RWPE2 (cell line): Measurements from ENCODE around the gene AKAP13.

ENCODE experiments used
- ATAC-seq: fragments of 200-7000 bp; cut with Tn5 transposase; 3 replicates; pipeline ENCODE4 v1.9.1; 2021; ENCODE audit warnings: low read depth
- DNase-seq: peaks from one replicate; pipeline ENCODE4 v3.0.0-alpha.2; 2020; ENCODE audit warnings: low spot score
- H3K27ac ChIP-seq: fragments of 450-650 bp; 2 replicates; pipeline ENCODE4 v1.5.1; 2017; ENCODE audit warnings: mild to moderate bottlenecking; ENCODE audit not compliant: poor library complexity, severe bottlenecking
- H3K27me3 ChIP-seq: fragments of 250-450 bp; sonication (Bioruptor Pico); 2 replicates; pipeline ENCODE4 v1.5.1; 2021; ENCODE audit warnings: mild to moderate bottlenecking, moderate library complexity; ENCODE audit not compliant: insufficient read depth, poor library complexity, severe bottlenecking
- H3K36me3 ChIP-seq: fragments of 250-450 bp; sonication (Bioruptor Pico); 2 replicates; pipeline ENCODE4 v1.5.1; 2020; ENCODE audit warnings: low read depth, mild to moderate bottlenecking, moderate library complexity
- H3K4me1 ChIP-seq: fragments of 250-450 bp; sonication (Bioruptor Pico); 2 replicates; pipeline ENCODE4 v1.5.1; 2021; ENCODE audit warnings: mild to moderate bottlenecking, moderate library complexity; ENCODE audit not compliant: insufficient read depth, poor library complexity, severe bottlenecking
- H3K4me3 ChIP-seq: fragments of 250-450 bp; sonication (Bioruptor Pico); 2 replicates; pipeline ENCODE4 v1.5.1; 2021; ENCODE audit warnings: mild to moderate bottlenecking, moderate library complexity; ENCODE audit not compliant: severe bottlenecking
- H3K9me3 ChIP-seq: fragments of 250-450 bp; sonication (Bioruptor Pico); 2 replicates; pipeline ENCODE4 v1.5.1; 2021; ENCODE audit warnings: mild to moderate bottlenecking, moderate library complexity; ENCODE audit not compliant: severe bottlenecking
- TF ChIP-seq, protein P1 (sequence below): fragments of 450-650 bp; IDR thresholded peaks from one replicate; pipeline ENCODE4 v1.5.1; 2017; ENCODE audit warnings: mild to moderate bottlenecking, moderate library complexity; ENCODE audit not compliant: poor library complexity, severe bottlenecking

The AKAP13 gene

DNA sequence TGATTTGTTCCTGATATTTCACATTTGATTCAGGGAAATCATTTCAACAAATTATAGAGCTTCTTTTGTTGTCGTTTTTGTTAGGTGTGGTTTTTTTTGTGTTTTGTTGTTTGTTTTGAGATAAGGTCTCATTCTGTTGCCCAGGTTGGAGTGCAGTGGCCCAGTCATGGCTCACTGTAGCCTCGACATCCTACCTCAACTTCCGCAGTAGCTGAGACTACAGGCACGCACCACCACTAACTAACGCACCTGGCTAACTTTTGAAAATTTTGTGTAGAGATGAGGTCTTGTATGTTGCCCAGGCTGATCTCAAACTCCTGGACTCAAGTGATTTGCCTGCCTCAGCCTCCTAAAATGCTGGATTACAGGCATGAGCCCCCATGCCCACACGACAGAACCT lies 177.0 kb downstream of the AKAP13 start:
- TF ChIP-seq, protein P1, sequence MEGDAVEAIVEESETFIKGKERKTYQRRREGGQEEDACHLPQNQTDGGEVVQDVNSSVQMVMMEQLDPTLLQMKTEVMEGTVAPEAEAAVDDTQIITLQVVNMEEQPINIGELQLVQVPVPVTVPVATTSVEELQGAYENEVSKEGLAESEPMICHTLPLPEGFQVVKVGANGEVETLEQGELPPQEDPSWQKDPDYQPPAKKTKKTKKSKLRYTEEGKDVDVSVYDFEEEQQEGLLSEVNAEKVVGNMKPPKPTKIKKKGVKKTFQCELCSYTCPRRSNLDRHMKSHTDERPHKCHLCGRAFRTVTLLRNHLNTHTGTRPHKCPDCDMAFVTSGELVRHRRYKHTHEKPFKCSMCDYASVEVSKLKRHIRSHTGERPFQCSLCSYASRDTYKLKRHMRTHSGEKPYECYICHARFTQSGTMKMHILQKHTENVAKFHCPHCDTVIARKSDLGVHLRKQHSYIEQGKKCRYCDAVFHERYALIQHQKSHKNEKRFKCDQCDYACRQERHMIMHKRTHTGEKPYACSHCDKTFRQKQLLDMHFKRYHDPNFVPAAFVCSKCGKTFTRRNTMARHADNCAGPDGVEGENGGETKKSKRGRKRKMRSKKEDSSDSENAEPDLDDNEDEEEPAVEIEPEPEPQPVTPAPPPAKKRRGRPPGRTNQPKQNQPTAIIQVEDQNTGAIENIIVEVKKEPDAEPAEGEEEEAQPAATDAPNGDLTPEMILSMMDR = no peak
- ATAC-seq = no peak
- no peaks in the 10 kb centered on the region for H3K4me1 ChIP-seq

DNA sequence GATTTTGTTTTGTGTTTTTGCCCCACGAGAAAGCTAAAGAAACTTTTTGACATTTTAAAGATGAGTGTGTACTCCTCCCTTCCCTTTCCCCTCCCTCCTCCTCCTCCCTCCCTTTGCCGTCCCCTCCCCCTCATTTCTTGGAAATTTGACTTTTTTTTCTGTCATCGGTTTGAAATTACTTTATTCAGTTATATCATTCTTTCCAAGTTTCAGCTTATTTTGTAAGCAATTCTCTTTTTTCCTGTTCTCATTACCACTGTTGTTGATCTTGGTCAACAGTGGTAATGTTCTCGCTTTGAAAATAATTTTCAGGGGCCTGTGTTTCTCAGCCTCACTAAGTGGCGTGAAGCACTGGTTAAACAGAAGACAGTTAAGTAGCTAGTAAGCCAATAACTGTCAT lies 178.4 kb downstream of the AKAP13 start:
- H3K4me1 ChIP-seq = peaks cover under 1% of the 10 kb centered on the region
- no peaks in the 10 kb centered on the region for H3K27me3 ChIP-seq
- DNase-seq = no peak
- ATAC-seq = no peak
- peaks cover 22% of the 10 kb centered on the region for H3K36me3 ChIP-seq
- H3K27ac ChIP-seq = no peak overlapping the region
- TF ChIP-seq, protein P1 = no peak
- no peak overlapping the region for H3K4me3 ChIP-seq
- H3K9me3 ChIP-seq = no peaks in the 10 kb centered on the region

More for the DNA sequence above, 177.0 kb downstream of the AKAP13 start:
- Histone ChIP-seq H3K9me3 (no peaks in the 10 kb centered on the region), H3K4me3 (no peak overlapping the region), H3K27ac (no peak overlapping the region), H3K36me3 (peaks cover 24% of the 10 kb centered on the region), H3K27me3 (no peaks in the 10 kb centered on the region)
- no peak for DNase-seq

- TF ChIP-seq, protein P1 = no peak
- Histone ChIP-seq H3K27ac (no peak overlapping the region), H3K4me1 (peaks cover 5% of the 10 kb centered on the region), H3K9me3 (no peaks in the 10 kb centered on the region), H3K4me3 (no peak overlapping the region), H3K36me3 (peaks cover 29% of the 10 kb centered on the region), H3K27me3 (no peaks in the 10 kb centered on the region)
- ATAC-seq = no peak
- no peak for DNase-seq
Observed at GRCh38 chr15:85559530-85559929, 179.1 kb downstream of the AKAP13 start.

- Histone ChIP-seq H3K27ac (no peak overlapping the region), H3K27me3 (no peaks in the 10 kb centered on the region), H3K9me3 (no peaks in the 10 kb centered on the region), H3K4me1 (peaks cover 5% of the 10 kb centered on the region), H3K36me3 (peaks cover 28% of the 10 kb centered on the region), H3K4me3 (no peak overlapping the region)
- DNase-seq = no peak
- TF ChIP-seq, protein P1 = no peak
- ATAC-seq = no peak
Observed at GRCh38 chr15:85562824-85563223, 182.4 kb downstream of the AKAP13 start.

DNA sequence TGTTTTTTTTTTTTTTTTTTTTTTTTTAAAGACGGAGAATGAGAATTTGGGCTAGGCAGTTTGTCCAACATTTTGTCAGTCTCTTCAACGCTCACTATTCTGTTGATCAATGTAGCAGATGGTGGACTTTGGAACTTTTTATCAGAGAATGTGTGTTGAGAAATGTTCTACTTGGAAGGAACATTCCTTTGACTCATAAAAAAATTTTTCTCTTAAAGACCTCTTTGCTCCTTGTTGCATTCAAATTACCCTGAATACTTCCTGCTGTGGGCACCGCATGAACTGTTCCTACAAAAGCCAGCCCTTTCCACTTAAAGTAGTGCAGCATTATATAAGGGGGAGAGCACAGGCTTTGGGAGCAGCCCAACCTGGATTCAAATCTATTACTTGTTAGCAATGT lies 182.9 kb downstream of the AKAP13 start:
- H3K4me1 ChIP-seq = peaks cover 5% of the 10 kb centered on the region
- H3K4me3 ChIP-seq = no peak overlapping the region
- no peaks in the 10 kb centered on the region for H3K9me3 ChIP-seq
- no peaks in the 10 kb centered on the region for H3K27me3 ChIP-seq
- no peak overlapping the region for H3K27ac ChIP-seq
- ATAC-seq (no peak), DNase-seq (no peak)
- peaks cover 28% of the 10 kb centered on the region for H3K36me3 ChIP-seq
- TF ChIP-seq, protein P1 = no peak
